Type B pancreatic cell (in vitro differentiated cells): Measurements from ENCODE around the gene TPRA1. TPM values are rescaled to one million over a fixed set of nuclear protein-coding genes. Genes with fewer than 3 reads are reported as not detected.

Experiments
- DNase-seq: peaks from one replicate; pipeline ENCODE4 v3.0.0; 2021; ENCODE audit warnings: mixed read lengths; ENCODE audit not compliant: unreplicated experiment; ENCODE audit errors: extremely low spot score
- H3K27ac Mint-ChIP-seq: 2 replicates; pipeline ENCODE4 v1.8.0; 2021; ENCODE audit warnings: mild to moderate bottlenecking, mixed read lengths
- H3K27me3 Mint-ChIP-seq: 2 replicates; pipeline ENCODE4 v1.8.0; 2021; ENCODE audit warnings: mixed read lengths
- H3K36me3 Mint-ChIP-seq: 2 replicates; pipeline ENCODE4 v1.8.0; 2021; ENCODE audit warnings: mixed read lengths
- H3K4me1 Mint-ChIP-seq: one replicate; pipeline ENCODE4 v1.8.0; 2021; ENCODE audit warnings: mixed read lengths; ENCODE audit not compliant: unreplicated experiment
- H3K4me3 Mint-ChIP-seq: 2 replicates; pipeline ENCODE4 v1.8.0; 2021; ENCODE audit warnings: mild to moderate bottlenecking, mixed read lengths
- H3K9me3 Mint-ChIP-seq: 2 replicates; pipeline ENCODE4 v1.8.0; 2021; ENCODE audit warnings: mixed read lengths
- total RNA-seq: library from RNA; stranded (reverse); gene quantifications from 2 replicates; pipeline ENCODE4 v1.2.1, GENCODE V29; 2021; ENCODE audit warnings: low replicate concordance
- TF ChIP-seq, protein P1 (sequence below): fragments of 200-600 bp; sonication (generic); conservative IDR thresholded peaks from 2 replicates; pipeline ENCODE4 v1.5.0; 2021; ENCODE audit warnings: antibody characterized with exemption, mild to moderate bottlenecking

The TPRA1 gene
- total RNA-seq, 1 donor from 2014 or later = 35.2 TPM

DNA sequence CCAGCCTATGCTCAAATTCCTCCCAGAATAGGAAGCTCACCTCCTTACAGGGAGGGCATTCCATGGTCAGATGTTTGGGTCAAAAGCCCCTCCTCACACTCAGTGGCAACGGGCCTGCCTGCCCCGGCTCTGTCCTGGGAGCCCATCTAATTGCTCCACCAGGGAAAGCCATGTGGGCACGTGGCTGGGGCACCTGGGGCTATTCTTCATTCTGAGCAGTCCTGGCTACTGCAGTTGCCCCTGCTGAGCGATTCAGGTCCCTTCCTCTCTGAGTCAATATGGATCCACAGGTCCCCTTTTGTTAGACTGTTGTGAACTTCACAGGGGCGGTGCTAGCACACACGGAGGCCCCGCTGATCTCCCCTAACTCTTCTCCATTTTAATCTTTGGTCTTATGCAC is 39.4 kb downstream of the TPRA1 start:
- H3K9me3 Mint-ChIP-seq = no peaks in the 10 kb centered on the region
- no peak overlapping the region for H3K4me3 Mint-ChIP-seq
- TF ChIP-seq, protein P1, sequence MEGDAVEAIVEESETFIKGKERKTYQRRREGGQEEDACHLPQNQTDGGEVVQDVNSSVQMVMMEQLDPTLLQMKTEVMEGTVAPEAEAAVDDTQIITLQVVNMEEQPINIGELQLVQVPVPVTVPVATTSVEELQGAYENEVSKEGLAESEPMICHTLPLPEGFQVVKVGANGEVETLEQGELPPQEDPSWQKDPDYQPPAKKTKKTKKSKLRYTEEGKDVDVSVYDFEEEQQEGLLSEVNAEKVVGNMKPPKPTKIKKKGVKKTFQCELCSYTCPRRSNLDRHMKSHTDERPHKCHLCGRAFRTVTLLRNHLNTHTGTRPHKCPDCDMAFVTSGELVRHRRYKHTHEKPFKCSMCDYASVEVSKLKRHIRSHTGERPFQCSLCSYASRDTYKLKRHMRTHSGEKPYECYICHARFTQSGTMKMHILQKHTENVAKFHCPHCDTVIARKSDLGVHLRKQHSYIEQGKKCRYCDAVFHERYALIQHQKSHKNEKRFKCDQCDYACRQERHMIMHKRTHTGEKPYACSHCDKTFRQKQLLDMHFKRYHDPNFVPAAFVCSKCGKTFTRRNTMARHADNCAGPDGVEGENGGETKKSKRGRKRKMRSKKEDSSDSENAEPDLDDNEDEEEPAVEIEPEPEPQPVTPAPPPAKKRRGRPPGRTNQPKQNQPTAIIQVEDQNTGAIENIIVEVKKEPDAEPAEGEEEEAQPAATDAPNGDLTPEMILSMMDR = no peak
- no peak overlapping the region for H3K27ac Mint-ChIP-seq
- peaks cover 10% of the 10 kb centered on the region for H3K27me3 Mint-ChIP-seq
- no peak for DNase-seq
- H3K36me3 Mint-ChIP-seq = no peaks in the 10 kb centered on the region
- H3K4me1 Mint-ChIP-seq = peaks cover 10% of the 10 kb centered on the region

DNA sequence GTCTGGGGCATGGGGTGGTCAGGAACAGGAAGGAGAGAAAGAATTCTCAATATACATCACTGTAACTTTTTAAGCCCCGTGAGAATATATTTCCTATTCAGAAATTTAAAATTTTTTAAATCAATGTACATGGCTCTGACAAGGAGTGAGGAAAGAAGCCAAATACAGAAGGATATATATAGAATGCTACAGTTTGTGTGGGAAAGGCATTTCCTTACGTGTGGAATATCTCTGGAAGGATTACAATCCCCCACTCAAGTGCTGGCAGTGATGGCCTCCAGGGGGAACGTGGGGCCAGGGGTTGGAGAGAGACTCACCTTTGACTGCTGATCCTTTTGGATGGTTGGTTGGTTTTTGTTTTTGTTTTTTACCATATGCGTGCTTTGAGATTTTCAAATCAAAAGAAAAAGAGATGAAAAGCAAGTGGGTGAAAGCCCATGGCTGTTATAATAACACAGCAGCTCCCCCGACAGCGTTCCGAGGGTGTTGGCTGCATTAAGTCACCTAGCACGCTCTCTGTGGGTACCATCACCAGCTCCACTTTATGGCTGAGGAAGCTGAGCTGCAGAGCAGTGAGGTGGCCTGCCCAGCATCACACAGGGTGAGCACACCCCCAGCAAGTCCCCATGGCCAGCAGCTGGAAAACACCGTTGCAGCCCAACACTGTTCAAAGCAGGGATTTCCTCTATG is 39.9 kb downstream of the TPRA1 start:
- peaks cover 10% of the 10 kb centered on the region for H3K4me1 Mint-ChIP-seq
- no peak overlapping the region for H3K27ac Mint-ChIP-seq
- no peak overlapping the region for H3K4me3 Mint-ChIP-seq
- H3K36me3 Mint-ChIP-seq = no peaks in the 10 kb centered on the region
- peaks cover 10% of the 10 kb centered on the region for H3K27me3 Mint-ChIP-seq
- no peaks in the 10 kb centered on the region for H3K9me3 Mint-ChIP-seq
- no peak for DNase-seq
- TF ChIP-seq, protein P1 = no peak

DNA sequence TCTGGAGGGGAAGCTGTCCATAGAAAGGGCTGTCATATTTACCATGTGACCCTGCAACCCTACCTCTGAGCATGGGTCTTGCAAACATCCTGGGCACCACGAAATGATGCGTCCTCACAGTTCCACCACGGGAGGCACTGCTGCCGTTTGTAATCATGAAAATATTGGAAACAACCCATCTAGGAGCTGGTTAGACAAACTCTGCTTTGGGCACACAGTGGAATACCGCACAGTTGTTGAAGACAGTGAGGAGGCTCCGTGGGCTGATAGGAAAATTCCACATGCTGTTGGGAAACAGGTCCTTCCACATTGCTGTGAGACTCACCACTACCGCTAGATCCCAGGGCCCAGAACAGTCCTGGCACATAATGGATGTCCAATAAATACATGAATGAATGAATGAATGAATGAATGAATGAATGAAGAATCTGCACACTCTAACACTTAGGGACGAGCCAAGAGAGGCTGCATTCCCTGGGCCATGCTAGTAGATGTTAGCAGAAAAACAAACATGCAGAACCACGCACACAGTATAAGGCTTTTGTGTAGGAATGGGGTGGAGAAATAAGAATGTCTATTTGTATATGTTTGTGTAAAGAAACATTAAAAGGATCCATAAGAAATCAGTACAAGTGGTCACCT is 40.6 kb downstream of the TPRA1 start:
- TF ChIP-seq, protein P1 = no peak
- DNase-seq = no peak
- Mint-ChIP-seq H3K27ac (peak overlapping the region; percentile 1), H3K9me3 (no peaks in the 10 kb centered on the region), H3K36me3 (no peaks in the 10 kb centered on the region), H3K27me3 (peaks cover 6% of the 10 kb centered on the region), H3K4me3 (peak overlapping the region; percentile 62), H3K4me1 (peaks cover 13% of the 10 kb centered on the region)

DNA sequence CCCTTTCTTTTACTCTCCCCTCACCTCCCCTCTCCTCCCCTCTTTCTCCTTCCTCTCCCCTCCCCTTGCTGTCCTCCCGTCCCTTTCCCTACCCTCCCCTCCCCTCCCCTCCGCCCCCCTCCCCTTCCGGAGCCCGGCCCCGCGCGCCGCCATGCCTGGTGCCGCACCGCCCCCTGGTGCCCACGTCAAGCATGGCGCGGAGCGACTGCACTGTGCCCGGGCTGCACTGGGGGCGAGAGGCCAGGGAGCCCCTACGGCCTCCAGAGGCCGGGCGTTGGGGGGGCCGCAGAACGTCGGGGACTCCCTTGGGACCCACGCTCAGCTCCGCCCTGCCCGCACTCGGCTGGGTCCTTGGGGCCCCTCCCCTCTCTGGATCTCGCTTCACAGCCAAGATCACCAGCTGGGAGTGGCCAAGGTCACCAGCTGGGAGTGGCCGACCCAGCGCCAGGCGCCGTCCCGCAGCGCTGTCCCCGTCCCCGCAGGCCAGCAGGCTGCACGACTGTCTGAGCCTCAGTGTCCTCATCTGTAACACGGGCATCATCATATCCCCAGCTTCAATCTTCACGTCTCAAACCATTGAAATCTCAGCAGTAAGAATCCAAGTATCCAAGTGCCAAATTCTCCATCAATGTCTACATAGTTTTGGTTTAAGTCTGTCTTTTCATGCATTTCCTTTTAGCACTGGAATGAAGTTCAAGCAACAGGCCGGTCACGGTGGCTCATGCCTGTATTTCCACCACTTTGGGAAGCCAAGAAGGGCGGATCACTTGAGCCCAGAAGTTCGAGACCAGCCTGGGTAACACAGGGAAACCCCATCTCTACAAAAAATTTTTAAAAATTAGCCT is 42.5 kb downstream of the TPRA1 start:
- Mint-ChIP-seq H3K4me3 (peak overlapping the region; percentile 83), H3K27ac (peak overlapping the region; percentile 38), H3K36me3 (no peaks in the 10 kb centered on the region), H3K27me3 (peaks cover 6% of the 10 kb centered on the region), H3K9me3 (no peaks in the 10 kb centered on the region), H3K4me1 (peaks cover 19% of the 10 kb centered on the region)
- TF ChIP-seq, protein P1 = peak; percentile 81
- DNase-seq = peak; percentile 90

DNA sequence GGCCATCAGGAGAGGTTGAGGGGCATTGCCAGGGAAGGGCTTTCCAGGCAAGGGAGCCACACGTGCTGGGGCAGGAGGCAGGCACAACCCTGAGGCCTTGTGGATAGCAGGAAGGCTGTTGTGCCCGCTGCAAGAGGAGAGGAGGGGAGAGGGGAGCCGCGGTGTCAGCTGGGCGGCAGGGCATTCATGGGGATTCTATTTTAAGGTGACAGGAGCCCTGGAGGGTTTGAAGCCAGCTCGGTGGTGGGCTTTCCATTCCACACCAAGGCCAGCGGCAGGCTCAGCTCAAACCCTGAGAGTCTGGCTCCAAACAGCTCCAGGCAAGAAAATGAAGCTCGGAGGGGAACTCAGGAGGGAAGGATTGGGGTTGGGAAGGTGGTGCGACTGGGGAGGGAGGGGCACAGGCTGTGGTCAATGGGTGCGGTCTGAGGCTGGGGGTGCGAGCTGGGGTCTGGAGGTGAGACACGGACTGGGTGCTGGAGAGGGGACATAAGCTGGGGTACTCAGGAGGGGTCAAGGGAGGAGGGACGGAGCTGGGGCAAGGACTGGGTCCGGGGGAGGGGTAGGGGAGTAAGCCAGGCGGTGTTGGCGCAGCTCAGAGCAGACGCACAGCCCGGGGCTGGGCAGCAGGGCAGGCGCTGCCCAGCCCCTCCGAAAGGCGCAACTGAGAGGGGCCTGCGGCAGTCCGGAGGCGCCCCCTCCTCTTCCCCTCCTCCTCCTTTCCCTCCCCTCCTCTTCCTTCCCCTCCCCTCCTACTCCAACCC is 43.4 kb downstream of the TPRA1 start:
- TF ChIP-seq, protein P1 = no peak
- no peak for DNase-seq
- H3K27me3 Mint-ChIP-seq = peaks cover 6% of the 10 kb centered on the region
- no peak overlapping the region for H3K27ac Mint-ChIP-seq
- H3K36me3 Mint-ChIP-seq = no peaks in the 10 kb centered on the region
- peak overlapping the region; percentile 71 for H3K4me3 Mint-ChIP-seq
- H3K9me3 Mint-ChIP-seq = no peaks in the 10 kb centered on the region
- H3K4me1 Mint-ChIP-seq = peaks cover 19% of the 10 kb centered on the region
